HepG2 (cell line): ENCODE results near the gene CD7. TPM values are rescaled to one million over a fixed set of nuclear protein-coding genes. Genes with fewer than 3 reads are reported as not detected.
A peak's percentile ranks its signal among the peaks of the same experiment; 100 is the strongest.

Source experiments
- ARID5B ChIP-seq: IDR thresholded peaks from 2 replicates; pipeline ENCODE4 v1.4.0; 2020; ENCODE audit warnings: mild to moderate bottlenecking, missing genetic modification reagents
- CHD2 ChIP-seq: IDR thresholded peaks from 2 replicates; pipeline ENCODE4 v1.6.1; 2011; ENCODE audit warnings: low read depth, low read length, improper control_type of control experiment
- CREB1 ChIP-seq, 2 experiments: fragments of 450-650 bp in 1 of 2; IDR thresholded peaks; 2 replicates each; pipeline ENCODE4 v1.6.1; 2016 to 2017; ENCODE audit warnings: control low read depth in 1 of 2, mild to moderate bottlenecking in 1 of 2, missing compliant biosample characterization in 1 of 2, missing genetic modification characterization in 1 of 2
- GLI4 ChIP-seq: sonication (generic); formaldehyde crosslinking; IDR thresholded peaks from 2 replicates; pipeline ENCODE4 v1.5.1; 2020; ENCODE audit warnings: missing genetic modification reagents, mild to moderate bottlenecking, moderate library complexity, borderline replicate concordance
- HNF4A ChIP-seq: sonication (generic); formaldehyde crosslinking; IDR thresholded peaks from 2 replicates; pipeline ENCODE4 v1.4.0; 2020; ENCODE audit warnings: missing genetic modification reagents
- MTA1 ChIP-seq: sonication (generic); formaldehyde crosslinking; IDR thresholded peaks from 2 replicates; pipeline ENCODE4 v1.4.0; 2020; ENCODE audit warnings: missing genetic modification reagents, mild to moderate bottlenecking, borderline replicate concordance
- MYC ChIP-seq: sonication (generic); formaldehyde crosslinking; IDR thresholded peaks from 2 replicates; pipeline ENCODE4 v1.9.0; 2021; ENCODE audit warnings: missing genetic modification reagents, borderline replicate concordance
- NFE2 ChIP-seq: sonication (generic); formaldehyde crosslinking; IDR thresholded peaks from 2 replicates; pipeline ENCODE4 v1.4.0; 2020; ENCODE audit warnings: missing genetic modification reagents
- PAX8 ChIP-seq: sonication (generic); formaldehyde crosslinking; IDR thresholded peaks from 2 replicates; pipeline ENCODE4 v1.8.0; 2022; ENCODE audit warnings: mild to moderate bottlenecking, missing genetic modification reagents, borderline replicate concordance
- SP1 ChIP-seq, 2 experiments: fragments of 450-650 bp in 1 of 2; sonication (generic) in 1 of 2; formaldehyde crosslinking in 1 of 2; IDR thresholded peaks; 2 replicates each; pipeline versions ENCODE4 v1.4.0 to v1.6.1; 2016 to 2020; ENCODE audit warnings: missing genetic modification reagents in 1 of 2
- ZFAT ChIP-seq: sonication (generic); formaldehyde crosslinking; conservative IDR thresholded peaks from 2 replicates; pipeline ENCODE4 v1.8.1; 2023; ENCODE audit warnings: missing genetic modification reagents, inconsistent platforms
- ZNF143 ChIP-seq: sonication (generic); formaldehyde crosslinking; IDR thresholded peaks from 2 replicates; pipeline ENCODE4 v1.4.0; 2020; ENCODE audit warnings: missing genetic modification reagents
- ZNF687 ChIP-seq: sonication (generic); formaldehyde crosslinking; IDR thresholded peaks from 2 replicates; pipeline ENCODE4 v1.5.1; 2020; ENCODE audit warnings: mild to moderate bottlenecking, missing genetic modification reagents, moderate library complexity
- ZNF691 ChIP-seq: sonication (generic); formaldehyde crosslinking; IDR thresholded peaks from 2 replicates; pipeline ENCODE4 v1.4.0; 2020; ENCODE audit warnings: missing genetic modification reagents, low read depth, mild to moderate bottlenecking, borderline replicate concordance
- ZNF747 ChIP-seq: sonication (generic); formaldehyde crosslinking; IDR thresholded peaks from 2 replicates; pipeline ENCODE4 v1.8.1; 2023; ENCODE audit warnings: missing genetic modification reagents, mild to moderate bottlenecking, borderline replicate concordance
- ZSCAN25 ChIP-seq: sonication (generic); formaldehyde crosslinking; IDR thresholded peaks from 2 replicates; pipeline ENCODE4 v1.8.0; 2022; ENCODE audit warnings: mild to moderate bottlenecking, missing genetic modification reagents
- polyA plus RNA-seq, 8 experiments: library from polyadenylated mRNA; depleted of rRNA in 3 of 8; stranded (reverse) in 7 of 8; unstranded in 1 of 8; fragments of >200 nt; fragmentation: Illumina TruSeq in 4 of 8; extraction: Trizol in 4 of 8; gene quantifications; 2 replicates each; pipeline versions ENCODE4 v1.2.1 to v1.2.3, GENCODE V29; 2011 to 2016; ENCODE audit warnings: low read depth in 4 of 8, missing spikeins in 1 of 8, mixed read lengths in 1 of 8; ENCODE audit not compliant: insufficient read depth in 1 of 8
- total RNA-seq, 5 experiments: library from RNA; depleted of rRNA; stranded (reverse); fragments of >200 nt; fragmentation: Illumina TruSeq; extraction: Trizol; gene quantifications; 2 replicates each; pipeline ENCODE4 v1.2.3, GENCODE V29; 2016; ENCODE audit warnings: low read depth in 1 of 5

CD7 gene
- total and polyA plus RNA-seq, 2 of the 13 experiments (the other 11 are each of a cell fraction or from before 2014, with no cell fraction given) = 67.6 to 76.4 TPM

GRCh38 chr17:82328141-82328993, 11.0 kb upstream of the CD7 start (continued):
- TF ChIP-seq PAX8 (CRISPR knock-in tag) (no peak), ZNF691 (CRISPR knock-in tag) (peak; percentile 96), CHD2 (no peak), ARID5B (peak; percentile 89), HNF4A (CRISPR knock-in tag) (peak; percentile 100), MTA1 (CRISPR knock-in tag) (peak; percentile 100), ZSCAN25 (peak; percentile 99), ZNF143 (CRISPR knock-in tag) (no peak; the same call in 1 of the 2 replicates), MYC (peak; percentile 95), GLI4 (no peak; the same call in 1 of the 2 replicates), CREB1 (IDR thresholded peaks at IDR 0.05) (peak; percentile 82), CREB1 (CRISPR knock-in tag; IDR thresholded peaks at IDR 0.05) (no peak), ZNF687 (peak; percentile 99), NFE2 (CRISPR knock-in tag) (no peak), ZFAT (CRISPR knock-in tag) (no peak), ZNF747 (CRISPR knock-in tag) (no peak; the same call in 1 of the 2 replicates), SP1 (IDR thresholded peaks at IDR 0.05) (no peak), SP1 (CRISPR knock-in tag; IDR thresholded peaks at IDR 0.05) (no peak; the same call in 1 of the 2 replicates)
